Natural killer cell (primary cell): Measurements from ENCODE around the gene ERC1. TPM values are rescaled to one million over a fixed set of nuclear protein-coding genes. Genes with fewer than 3 reads are reported as not detected.
"Not testable (repeated sequence)": the region's sequence is repeated elsewhere in the genome, so short reads cannot be mapped to it uniquely, and the experiment has no call there.

ENCODE experiments used
- ATAC-seq, 3 donors: fragments of 150-1000 bp in 2 of 3; fragments of 200-7000 bp in 1 of 3; cut with Tn5 transposase; 1 replicate in 1 of 3; 2 replicates in 2 of 3; pipeline ENCODE4 v1.10.0; 2021; ENCODE audit warnings: mild to moderate bottlenecking in 2 of 3, moderate library complexity in 2 of 3
- DNase-seq, 2 donors: peaks; one replicate each; pipeline versions ENCODE4 v3.0.0 to v3.0.0-alpha.2; 2013 to 2021; ENCODE audit warnings: mixed read lengths in 1 of 2
- H3K27ac ChIP-seq: one replicate; pipeline ENCODE4 v1.5.1; 2013; ENCODE audit warnings: mild to moderate bottlenecking, low read length
- H3K27me3 ChIP-seq: one replicate; pipeline ENCODE4 v1.6.1; 2013; ENCODE audit warnings: low read length; ENCODE audit not compliant: control insufficient read depth, insufficient read depth
- H3K36me3 ChIP-seq: one replicate; pipeline ENCODE4 v1.6.1; 2013; ENCODE audit warnings: low read length; ENCODE audit not compliant: control insufficient read depth, insufficient read depth
- H3K4me1 ChIP-seq: one replicate; pipeline ENCODE4 v1.6.1; 2013; ENCODE audit warnings: low read length; ENCODE audit not compliant: control insufficient read depth, insufficient read depth
- H3K4me3 ChIP-seq: one replicate; pipeline ENCODE4 v1.5.1; 2013; ENCODE audit warnings: low read length
- H3K9me3 ChIP-seq: one replicate; pipeline ENCODE4 v1.6.1; 2013; ENCODE audit warnings: low read length; ENCODE audit not compliant: control insufficient read depth, insufficient read depth
- H3K27ac Mint-ChIP-seq, 2 donors: one replicate each; pipeline ENCODE4 v1.8.0; 2022; ENCODE audit warnings: mild to moderate bottlenecking in 2 of 2, mixed read lengths in 2 of 2, moderate library complexity in 1 of 2
- H3K27me3 Mint-ChIP-seq, 2 donors: one replicate each; pipeline ENCODE4 v1.8.0; 2022; ENCODE audit warnings: low read depth in 2 of 2, mixed read lengths in 2 of 2
- H3K36me3 Mint-ChIP-seq: one replicate; pipeline ENCODE4 v1.8.0; 2022; ENCODE audit warnings: mixed read lengths
- H3K4me1 Mint-ChIP-seq, 2 donors: one replicate each; pipeline ENCODE4 v1.8.0; 2022; ENCODE audit warnings: mixed read lengths in 2 of 2
- H3K4me3 Mint-ChIP-seq: one replicate; pipeline ENCODE4 v1.8.0; 2022; ENCODE audit warnings: mild to moderate bottlenecking, moderate library complexity, mixed read lengths
- H3K9me3 Mint-ChIP-seq, 2 donors: one replicate each; pipeline ENCODE4 v1.8.0; 2022; ENCODE audit warnings: mixed read lengths in 2 of 2
- WGBS: methylation state at CpG from one replicate; pipeline ENCODE4 v1.1.7; 2013; ENCODE audit warnings: missing lambda C conversion rate; ENCODE audit not compliant: insufficient coverage; 5-methylcytosine and 5-hydroxymethylcytosine counted together
- intact Hi-C: fragments of 100-400 bp; cut with micrococcal nuclease; formaldehyde crosslinking; loops from one replicate; pipeline ENCODE4 v1.14.2; 2022
- total RNA-seq, 4 donors: library from RNA; stranded (reverse); fragments of 120-200 nt in 1 of 4; gene quantifications; one replicate each; pipeline versions ENCODE4 v1.2.3 to v1.2.4, GENCODE V29; 2013 to 2022
- TF ChIP-seq, protein P1 (sequence below): fragments of 200-600 bp; IDR thresholded peaks from one replicate; pipeline ENCODE4 v1.8.0; 2022; ENCODE audit warnings: antibody characterized with exemption

The ERC1 gene
- total RNA-seq, 3 donors from 2014 or later (not counting 1 experiment from before 2014, with no cell fraction given), result 43.5 to 54.0 (median 44.9) TPM

GRCh38 chr12:1353451-1353850 is 362.4 kb downstream of the ERC1 start:
- Mint-ChIP-seq H3K27ac (peak overlapping the region in 1 of 2 donors; percentile 21), H3K4me3 (no peak overlapping the region), H3K4me1 (peaks cover 0 to 5% of the 10 kb centered on the region in 2 donors), H3K9me3 (no peaks in the 10 kb centered on the region), H3K27me3 (no peaks in the 10 kb centered on the region), H3K36me3 (no peaks in the 10 kb centered on the region)
- intact Hi-C loops, result no loop called here
- no peak overlapping the region for H3K4me3 ChIP-seq
- TF ChIP-seq, protein P1, sequence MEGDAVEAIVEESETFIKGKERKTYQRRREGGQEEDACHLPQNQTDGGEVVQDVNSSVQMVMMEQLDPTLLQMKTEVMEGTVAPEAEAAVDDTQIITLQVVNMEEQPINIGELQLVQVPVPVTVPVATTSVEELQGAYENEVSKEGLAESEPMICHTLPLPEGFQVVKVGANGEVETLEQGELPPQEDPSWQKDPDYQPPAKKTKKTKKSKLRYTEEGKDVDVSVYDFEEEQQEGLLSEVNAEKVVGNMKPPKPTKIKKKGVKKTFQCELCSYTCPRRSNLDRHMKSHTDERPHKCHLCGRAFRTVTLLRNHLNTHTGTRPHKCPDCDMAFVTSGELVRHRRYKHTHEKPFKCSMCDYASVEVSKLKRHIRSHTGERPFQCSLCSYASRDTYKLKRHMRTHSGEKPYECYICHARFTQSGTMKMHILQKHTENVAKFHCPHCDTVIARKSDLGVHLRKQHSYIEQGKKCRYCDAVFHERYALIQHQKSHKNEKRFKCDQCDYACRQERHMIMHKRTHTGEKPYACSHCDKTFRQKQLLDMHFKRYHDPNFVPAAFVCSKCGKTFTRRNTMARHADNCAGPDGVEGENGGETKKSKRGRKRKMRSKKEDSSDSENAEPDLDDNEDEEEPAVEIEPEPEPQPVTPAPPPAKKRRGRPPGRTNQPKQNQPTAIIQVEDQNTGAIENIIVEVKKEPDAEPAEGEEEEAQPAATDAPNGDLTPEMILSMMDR, result no peak
- DNase-seq, result no peak
- no peaks in the 10 kb centered on the region for H3K4me1 ChIP-seq
- H3K9me3 ChIP-seq, result no peaks in the 10 kb centered on the region
- no peak for ATAC-seq
- WGBS, result 100% methylated on average over 2 of the region's 2 CpGs
- no peak overlapping the region for H3K27ac ChIP-seq
- H3K36me3 ChIP-seq, result no peaks in the 10 kb centered on the region
- no peaks in the 10 kb centered on the region for H3K27me3 ChIP-seq

GRCh38 chr12:1355396-1355795 is 364.4 kb downstream of the ERC1 start:
- H3K4me1 Mint-ChIP-seq, result peaks cover 0 to 5% of the 10 kb centered on the region in 2 donors
- H3K27me3 Mint-ChIP-seq, result no peaks in the 10 kb centered on the region
- H3K27me3 ChIP-seq, result no peaks in the 10 kb centered on the region
- H3K4me1 ChIP-seq, result no peaks in the 10 kb centered on the region
- TF ChIP-seq, protein P1, result no peak
- no peak for DNase-seq
- intact Hi-C loops, result no loop called here
- H3K4me3 ChIP-seq, result no peak overlapping the region
- no peak overlapping the region for H3K27ac ChIP-seq
- no peaks in the 10 kb centered on the region for H3K9me3 Mint-ChIP-seq
- H3K36me3 Mint-ChIP-seq, result no peaks in the 10 kb centered on the region
- WGBS, result 99% methylated on average over 4 of the region's 4 CpGs
- H3K9me3 ChIP-seq, result no peaks in the 10 kb centered on the region
- no peaks in the 10 kb centered on the region for H3K36me3 ChIP-seq
- no peak overlapping the region for H3K4me3 Mint-ChIP-seq
- ATAC-seq, result no peak
- H3K27ac Mint-ChIP-seq, result no peak overlapping the region

GRCh38 chr12:1355871-1356270 is 364.8 kb downstream of the ERC1 start:
- DNase-seq, H3K9me3 Mint-ChIP-seq, ATAC-seq, H3K27ac ChIP-seq, H3K27me3 Mint-ChIP-seq, H3K4me3 Mint-ChIP-seq, H3K4me3 ChIP-seq, H3K36me3 ChIP-seq, H3K27ac Mint-ChIP-seq, H3K4me1 Mint-ChIP-seq, H3K4me1 ChIP-seq, intact Hi-C loops, H3K27me3 ChIP-seq, H3K36me3 Mint-ChIP-seq, H3K9me3 ChIP-seq: not testable (repeated sequence)
- WGBS, result over 99% methylated on average over 5 of the region's 6 CpGs

- no peaks in the 10 kb centered on the region for H3K4me1 ChIP-seq
- intact Hi-C loops, result no loop called here
- no peaks in the 10 kb centered on the region for H3K9me3 ChIP-seq
- H3K27me3 Mint-ChIP-seq, result no peaks in the 10 kb centered on the region
- no peak overlapping the region for H3K4me3 ChIP-seq
- H3K36me3 Mint-ChIP-seq, result no peaks in the 10 kb centered on the region
- no peak overlapping the region for H3K4me3 Mint-ChIP-seq
- ATAC-seq, result no peak
- H3K27me3 ChIP-seq, result no peaks in the 10 kb centered on the region
- no peak overlapping the region for H3K27ac Mint-ChIP-seq
- no peak for DNase-seq
- WGBS, result 100% methylated on average over 1 of the region's 2 CpGs
- TF ChIP-seq, protein P1, result no peak
- no peaks in the 10 kb centered on the region for H3K36me3 ChIP-seq
- peaks cover 0 to 5% of the 10 kb centered on the region in 2 donors for H3K4me1 Mint-ChIP-seq
- no peak overlapping the region for H3K27ac ChIP-seq
- no peaks in the 10 kb centered on the region for H3K9me3 Mint-ChIP-seq
Measured at GRCh38 chr12:1356285-1356684, 365.3 kb downstream of the ERC1 start.
